K562 (cell line): ENCODE data around the gene PNCK. TPM values are rescaled to one million over a fixed set of nuclear protein-coding genes. Genes with fewer than 3 reads are reported as not detected.

Source experiments
- ATAC-seq: fragments of 200-7000 bp; cut with Tn5 transposase; 3 replicates; pipeline ENCODE4 v1.9.1; 2020; ENCODE audit warnings: moderate library complexity
- BruUV-seq: library from RNA; stranded (reverse); fragments of 400-500 nt; replicated peaks from 2 replicates; lab custom pipeline; 2021; lab: Mats Ljungman, UMichigan
- CTCF ChIA-PET: fragments of 300-600 bp; formaldehyde crosslinking; extraction: SDS; loops from one replicate; lab custom pipeline; 2021; ENCODE audit warnings: low intra/inter-chr PET ratio; lab: Yijun Ruan, JAX
- POLR2A ChIA-PET: fragments of 300-600, 350-650 bp; sonication (Branson Sonifier 250); formaldehyde crosslinking; extraction: SDS; loops from one replicate; lab custom pipeline; 2021; ENCODE audit warnings: antibody characterized with exemption, inconsistent platforms; lab: Yijun Ruan, JAX
- DNase-seq, 4 experiments: peaks; one replicate each; pipeline versions ENCODE4 v3.0.0 to v3.0.0-alpha.2; 2011 to 2018; ENCODE audit warnings: low spot score in 3 of 4, mixed read lengths in 3 of 4; ENCODE audit errors: extremely low read depth in 1 of 4
- FAIRE-seq: peaks from 2 replicates; lab custom pipeline; 2011; peaks lifted over from hg19 to GRCh38; lab: Jason Lieb, UNC
- H2AFZ ChIP-seq: 2 replicates; pipeline ENCODE4 v1.6.0; 2011; ENCODE audit warnings: low read depth, low read length, control low read depth, inconsistent platforms
- H3K27ac ChIP-seq: fragments of 200-600 bp; 3 replicates; pipeline ENCODE4 v1.8.0; 2011; ENCODE audit warnings: low read depth, mild to moderate bottlenecking, control low read depth, inconsistent platforms, low read length, moderate library complexity, mixed read lengths; ENCODE audit errors: extremely low read depth
- H3K27me3 ChIP-seq, 2 experiments: fragments of 300-600 bp in 1 of 2; 2 replicates in 1 of 2; 3 replicates in 1 of 2; pipeline versions ENCODE4 v1.6.0 to v1.8.0; 2011; ENCODE audit warnings: inconsistent platforms in 2 of 2, low read length in 2 of 2, mild to moderate bottlenecking in 1 of 2, mixed read lengths in 1 of 2, moderate library complexity in 1 of 2; ENCODE audit not compliant: control insufficient read depth in 2 of 2, insufficient read depth in 2 of 2
- H3K36me3 ChIP-seq: fragments of 300-600 bp; 3 replicates; pipeline ENCODE4 v1.8.0; 2011; ENCODE audit warnings: mild to moderate bottlenecking, low read length, inconsistent platforms; ENCODE audit not compliant: control insufficient read depth, insufficient read depth
- H3K4me1 ChIP-seq, 2 experiments: fragments of 200-600 bp in 1 of 2; replicated peaks in 1 of 2; 2 replicates in 1 of 2; 3 replicates in 1 of 2; pipeline versions ENCODE4 v1.5.1 to v1.8.0; 2011; ENCODE audit warnings: inconsistent platforms in 2 of 2, low read length in 2 of 2, mild to moderate bottlenecking in 1 of 2, mixed read lengths in 1 of 2, moderate library complexity in 1 of 2; ENCODE audit not compliant: control insufficient read depth in 2 of 2, insufficient read depth in 2 of 2
- H3K4me2 ChIP-seq: 2 replicates; pipeline ENCODE4 v1.6.1; 2011; ENCODE audit warnings: low read length, control low read depth, inconsistent platforms, mixed read lengths; ENCODE audit not compliant: insufficient read depth
- H3K4me3 ChIP-seq: fragments of 200-600 bp; sonication (generic), shearing (Covaris generic); 2 replicates; pipeline ENCODE4 v1.5.1; 2016; ENCODE audit warnings: control low read depth, inconsistent platforms
- H3K79me2 ChIP-seq: fragments of 200-600 bp; 3 replicates; pipeline ENCODE4 v1.8.0; 2011; ENCODE audit warnings: low read length, inconsistent platforms; ENCODE audit not compliant: control insufficient read depth, insufficient read depth
- H3K9ac ChIP-seq, 2 experiments: 2 replicates each; pipeline versions ENCODE4 v1.6.0 to v1.6.1; 2011; ENCODE audit warnings: low read depth in 2 of 2, low read length in 2 of 2, control low read depth in 1 of 2, inconsistent platforms in 1 of 2, mild to moderate bottlenecking in 1 of 2, mixed read lengths in 1 of 2; ENCODE audit not compliant: insufficient read depth in 1 of 2
- H3K9me1 ChIP-seq: one replicate; pipeline ENCODE4 v1.6.0; 2011; ENCODE audit warnings: inconsistent platforms, mild to moderate bottlenecking, low read length, moderate library complexity; ENCODE audit not compliant: control insufficient read depth, insufficient read depth
- H3K9me3 ChIP-seq: replicated peaks from 2 replicates; pipeline ENCODE4 v1.5.1; 2011; ENCODE audit warnings: low read depth, low read length, inconsistent platforms; ENCODE audit not compliant: control insufficient read depth, insufficient read depth
- H4K20me1 ChIP-seq: replicated peaks from 2 replicates; pipeline ENCODE4 v1.6.1; 2011; ENCODE audit warnings: low read length, inconsistent platforms, mixed read lengths; ENCODE audit not compliant: control insufficient read depth, insufficient read depth
- E2F3 ChIP-seq: fragments of 250-450 bp; sonication (Bioruptor Pico); IDR thresholded peaks from 2 replicates; pipeline ENCODE4 v1.4.0; 2020; ENCODE audit warnings: mild to moderate bottlenecking
- HDGF ChIP-seq: fragments of 450-650 bp; IDR thresholded peaks from 2 replicates; pipeline ENCODE4 v1.6.1; 2016
- HNRNPK ChIP-seq: fragments of 200-400 bp; formaldehyde crosslinking; IDR thresholded peaks from one replicate; pipeline ENCODE4 v1.6.1; 2018; ENCODE audit warnings: mild to moderate bottlenecking, low read depth, low read length; ENCODE audit not compliant: poor library complexity, severe bottlenecking
- NUFIP1 ChIP-seq: fragments of 450-650 bp; IDR thresholded peaks from 2 replicates; pipeline ENCODE4 v1.6.1; 2018; ENCODE audit not compliant: partially characterized antibody
- PHF21A ChIP-seq: fragments of 450-650 bp; IDR thresholded peaks from 2 replicates; pipeline ENCODE4 v1.6.1; 2017; ENCODE audit warnings: low read depth, borderline replicate concordance
- WGBS: fragments of 100-300 bp; shearing (Covaris generic); methylation state at CpG from one replicate; pipeline ENCODE4 v1.1.6; 2016; ENCODE audit warnings: low coverage, mixed read lengths; ENCODE audit not compliant: insufficient coverage; ENCODE audit errors: missing lambda C conversion rate; 5-methylcytosine and 5-hydroxymethylcytosine counted together
- in situ Hi-C: fragments of 300-500 bp; cut with MboI; formaldehyde crosslinking; loops from 4 replicates; pipeline ENCODE4 v1.15.0; 2018; ENCODE audit warnings: inconsistent platforms, mixed read lengths
- intact Hi-C: fragments of 100-400 bp; cut with micrococcal nuclease; formaldehyde crosslinking; loops from 2 replicates; pipeline ENCODE4 v1.14.2; 2022
- polyA plus RNA-seq, 8 experiments: library from polyadenylated mRNA; depleted of rRNA in 4 of 8; stranded (reverse) in 5 of 8; unstranded in 3 of 8; fragments of >200 nt; fragmentation: Nextera tagmentation in 2 of 8; fragmentation: Illumina TruSeq in 1 of 8; extraction: Ambion mirVana in 2 of 8; extraction: Trizol in 1 of 8; gene quantifications; 2 replicates each; pipeline versions ENCODE4 v1.2.1 to v1.2.3, GENCODE V29; 2011 to 2014; ENCODE audit warnings: inconsistent platforms in 1 of 8, missing spikeins in 1 of 8
- total RNA-seq, 7 experiments: library from RNA; depleted of rRNA in 6 of 7; stranded (reverse); fragments of >200 nt in 6 of 7; fragmentation: Illumina TruSeq in 2 of 7; extraction: Trizol in 2 of 7; gene quantifications; 2 replicates each; pipeline versions ENCODE4 v1.2.1 to v1.2.3, GENCODE V29; 2011 to 2021; ENCODE audit warnings: low replicate concordance in 1 of 7

PNCK gene
- total and polyA plus RNA-seq, 9 of the 15 experiments (the other 6 are each of a cell fraction or from before 2014, with no cell fraction given), result 0.13 to 7.5 (median 1.2) TPM; not detected in 1

DNA sequence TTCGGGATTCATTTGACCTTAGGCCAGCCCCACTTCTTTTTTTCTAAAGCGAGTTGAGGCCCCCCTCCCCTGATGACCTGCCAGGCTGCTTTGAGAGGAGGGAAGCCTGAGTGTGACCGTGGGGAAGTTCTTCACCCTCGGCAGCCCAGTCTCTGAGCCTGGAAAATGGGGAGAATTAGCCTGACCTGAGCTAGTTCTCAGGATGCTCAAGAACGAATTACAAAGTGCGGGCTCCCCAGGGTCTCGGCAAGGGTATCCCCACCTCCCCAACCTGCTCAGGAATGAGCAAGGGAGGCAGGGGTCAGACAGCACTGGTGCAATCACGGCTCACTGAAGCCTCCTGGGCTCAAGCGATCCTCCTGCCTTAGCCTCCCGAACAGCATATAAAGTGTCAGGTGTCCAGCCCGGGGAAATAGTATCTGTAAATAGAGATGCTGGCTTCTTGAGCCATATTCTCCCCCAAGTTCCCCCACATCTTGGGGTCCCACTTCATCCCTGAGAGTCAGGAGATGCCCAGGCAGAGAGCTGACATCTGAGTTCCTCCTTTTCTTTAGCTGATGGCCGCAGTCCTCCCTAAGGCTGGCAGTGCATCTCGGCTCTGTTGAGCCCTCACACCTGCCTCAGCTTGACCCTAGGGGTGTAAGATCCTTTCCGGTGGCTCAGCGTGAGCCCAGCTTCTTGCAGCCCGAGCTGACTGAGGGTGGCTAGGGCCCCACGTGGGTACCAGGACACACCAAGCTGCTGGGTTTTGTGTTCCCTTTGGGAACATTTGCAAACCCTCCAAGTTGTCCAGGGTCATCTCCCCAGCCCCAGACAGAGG lies 25.0 kb downstream of the PNCK start:
- peaks cover 5 to 56% of the 10 kb centered on the region in 2 experiments; a peak in 3 of 5 replicates for H3K4me1 ChIP-seq
- TF ChIP-seq HNRNPK (no peak), E2F3 (CRISPR knock-in tag) (no peak), PHF21A (no peak), HDGF (no peak), NUFIP1 (no peak)
- H3K4me3 ChIP-seq, result no peak overlapping the region
- H3K9ac ChIP-seq, result no peak overlapping the region
- H3K27ac ChIP-seq, result no peak overlapping the region
- no peaks in the 10 kb centered on the region for H3K79me2 ChIP-seq
- in situ Hi-C loops (no loop called here), intact Hi-C loops (loop anchor here (5.0 kb wide), 3 partner anchors 36 to 111 kb away; no protein-coding TSS in a partner anchor)
- no peaks in the 10 kb centered on the region for H3K36me3 ChIP-seq
- no peak overlapping the region for H3K4me2 ChIP-seq
- H4K20me1 ChIP-seq, result no peaks in the 10 kb centered on the region
- 66% methylated on average over 15 of the region's 17 CpGs for WGBS
- FAIRE-seq, result no peak
- no peak for DNase-seq
- no peak overlapping the region for H2AFZ ChIP-seq
- ATAC-seq, result no peak
- H3K9me3 ChIP-seq, result no peaks in the 10 kb centered on the region
- CTCF ChIA-PET, result interaction anchor here (1.1 to 1.4 kb wide), 2 partner anchors 38 to 110 kb away, joined by 4 read pairs; no protein-coding TSS in a partner anchor
- no peaks in the 10 kb centered on the region for H3K9me1 ChIP-seq
- BruUV-seq, result no TSS peak
- POLR2A ChIA-PET, result interaction anchor here (0.6 to 1.4 kb wide), 5 partner anchors 16 to 1652 kb away, joined by 3 to 4 read pairs (median 3); no protein-coding TSS in a partner anchor
- H3K27me3 ChIP-seq, result no peaks in the 10 kb centered on the region; a peak in 1 of 5 replicates
